NCI-H446 treated with DMSO at 0.1 percent for 48 hours (cell line): ENCODE data around the gene GAN.
"Not testable (repeated sequence)": the region's sequence is repeated elsewhere in the genome, so short reads cannot be mapped to it uniquely, and the experiment has no call there.

Experiments used
- DNase-seq: peaks from one replicate; lab custom pipeline; 2025; lab: John Stamatoyannopoulos, UW

Gene GAN

DNA sequence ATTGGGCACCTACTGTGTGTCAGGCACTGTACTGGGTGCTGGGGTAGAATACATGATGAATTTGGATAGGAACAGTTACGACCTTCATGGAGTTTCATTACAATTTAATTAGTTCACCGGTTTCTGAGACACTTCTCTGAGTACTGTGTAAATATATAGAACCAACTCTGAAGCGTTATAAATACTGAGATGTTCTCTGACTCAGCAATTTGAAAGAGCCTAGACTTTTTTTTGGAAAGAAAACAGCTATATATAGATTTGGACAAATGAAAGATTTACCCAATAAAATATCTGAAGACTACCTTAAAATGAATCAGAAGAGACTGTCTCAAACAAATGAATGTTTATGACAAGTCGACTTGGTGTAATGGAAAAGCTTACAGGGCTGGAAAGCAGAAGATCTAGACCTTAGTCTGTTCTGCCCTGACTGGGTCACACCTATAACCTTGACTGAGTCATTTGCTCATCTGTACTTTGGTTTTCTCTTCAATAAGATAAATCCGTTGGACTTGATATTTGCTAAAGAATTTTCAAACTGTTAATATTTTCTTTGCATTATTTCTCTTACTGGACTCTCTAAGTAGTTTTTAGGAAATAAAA is 4.6 kb upstream of the GAN start:
- no peak for DNase-seq

- DNase-seq: no peak
Measured at GRCh38 chr16:81311762-81312161, 3.0 kb upstream of the GAN start.

DNA sequence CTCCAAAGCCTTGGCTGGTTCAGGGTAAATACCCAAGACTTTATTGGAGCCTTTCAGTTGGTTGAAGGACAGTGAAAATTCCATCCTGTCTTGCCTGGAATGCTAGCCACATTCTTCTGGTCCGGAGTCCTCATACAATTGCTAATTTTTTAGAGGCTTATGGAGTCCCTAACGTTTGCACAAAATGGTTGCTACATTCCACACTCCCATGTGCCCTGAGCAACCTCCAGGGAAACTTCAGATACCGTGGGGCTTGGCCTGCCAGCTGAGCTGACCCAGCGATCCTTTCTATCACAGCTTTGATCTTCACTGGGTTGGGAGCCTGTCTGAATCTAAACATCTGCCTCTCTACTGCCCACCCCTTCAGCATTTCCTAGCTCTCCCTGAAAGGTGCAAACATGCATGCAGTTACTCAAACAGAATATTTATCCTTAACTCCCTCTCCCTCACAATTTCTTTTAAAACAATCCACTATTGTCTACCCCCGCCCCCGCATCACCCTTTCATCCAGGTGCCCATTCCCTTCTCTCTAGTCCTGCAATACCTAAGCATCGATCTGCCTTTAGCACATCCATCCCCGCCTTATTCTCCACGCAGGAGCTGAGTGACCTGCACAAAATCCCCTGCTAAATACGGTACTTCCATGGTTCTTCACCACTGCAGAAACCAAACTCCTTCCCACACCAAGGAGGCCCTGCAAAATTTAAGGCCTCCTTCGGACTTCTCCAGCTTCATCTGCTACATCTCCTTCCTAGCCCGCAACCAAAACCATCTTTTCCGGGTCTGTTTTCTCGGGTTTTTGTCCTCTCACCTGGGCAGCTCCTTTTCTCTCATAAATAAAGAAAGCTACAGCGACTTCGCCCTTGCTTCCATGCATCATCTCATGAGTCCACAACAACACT is 810 bp upstream of the GAN start:
- DNase-seq: no peak

GRCh38 chr16:81315271-81316175 is 761 bp downstream of the GAN start:
- DNase-seq: no peak

DNA sequence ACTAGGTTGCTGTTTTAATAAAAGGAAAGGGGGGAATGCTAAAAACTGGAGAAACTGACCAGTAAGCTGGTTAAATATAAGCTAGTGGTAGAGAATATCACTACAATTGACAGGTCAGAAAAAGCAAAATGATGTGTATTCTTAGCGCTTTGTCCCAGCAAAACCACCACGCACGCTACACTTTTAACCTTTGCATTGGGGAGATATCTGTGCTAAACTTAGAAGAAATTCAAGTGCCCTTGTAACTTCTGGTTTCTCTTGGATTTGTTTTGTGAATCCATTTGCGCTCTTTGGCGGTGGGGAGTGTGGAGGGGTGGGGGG is 1.4 kb downstream of the GAN start:
- DNase-seq: no peak

DNA sequence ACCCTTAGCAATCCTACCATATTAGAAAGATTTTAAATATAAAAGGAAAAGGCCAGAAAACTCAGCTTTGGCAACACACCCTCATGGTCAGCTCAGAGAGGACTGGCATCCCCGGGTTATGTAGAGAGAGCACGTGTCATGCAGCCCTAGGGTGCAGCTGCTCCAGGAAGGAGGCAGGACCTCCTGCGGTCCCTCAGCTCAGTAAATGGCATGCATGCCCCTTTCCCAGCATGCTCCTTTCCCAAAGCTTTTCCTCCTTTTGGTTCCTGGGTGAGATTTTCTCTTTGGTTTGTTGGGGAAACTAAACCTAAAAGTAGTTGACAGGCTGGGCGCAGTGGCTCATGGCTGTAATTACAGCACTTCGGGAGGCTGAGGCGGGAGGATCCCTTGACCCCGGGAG is 3.9 kb downstream of the GAN start:
- DNase-seq: no peak

- no peak for DNase-seq
Measured at GRCh38 chr16:81319221-81319912, 4.6 kb downstream of the GAN start.

- no peak for DNase-seq
Measured at GRCh38 chr16:81321039-81321438, 6.3 kb downstream of the GAN start.

DNA sequence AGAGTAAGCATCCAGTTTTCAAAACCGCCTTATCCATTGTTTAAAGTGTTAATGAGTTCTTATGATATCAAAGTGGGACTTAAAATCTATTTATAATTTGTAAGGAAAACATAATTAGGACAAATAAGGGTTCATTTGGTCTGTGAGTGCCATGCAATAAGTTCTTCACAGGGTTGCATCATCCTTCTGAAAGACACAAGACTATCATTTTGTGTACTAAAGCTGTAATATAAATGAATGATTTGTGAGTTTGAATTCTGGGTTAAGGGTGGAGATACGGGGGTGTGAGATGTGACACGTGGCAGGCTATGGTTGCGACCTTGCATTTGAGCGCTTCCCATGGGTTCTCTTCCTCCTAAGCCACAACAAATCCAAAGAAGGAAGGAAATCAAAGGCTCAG is 6.8 kb downstream of the GAN start:
- DNase-seq: no peak

DNA sequence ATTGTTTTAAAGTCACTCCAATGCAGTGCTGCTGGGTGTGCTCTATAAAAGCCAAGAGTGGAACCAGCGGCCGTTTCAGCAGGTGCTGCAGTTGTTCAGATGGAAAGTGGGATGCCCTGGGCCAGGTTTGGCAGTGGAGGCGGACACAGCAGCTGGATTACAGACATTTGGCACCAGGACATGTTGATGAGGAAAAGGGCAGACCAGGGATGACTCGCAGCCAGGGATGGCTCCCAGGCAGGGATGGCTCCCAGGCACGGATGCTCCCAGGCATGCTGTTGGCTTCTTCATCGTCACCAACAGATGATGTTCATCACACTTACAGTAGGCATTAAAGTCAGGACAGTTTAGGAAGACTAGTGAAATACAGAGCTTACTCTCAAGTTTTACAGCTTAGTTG is 10.0 kb downstream of the GAN start:
- DNase-seq: no peak

- DNase-seq: no peak
Measured at GRCh38 chr16:81327011-81327410, 12.2 kb downstream of the GAN start.

- no peak for DNase-seq
Measured at GRCh38 chr16:81327447-81328196, 12.9 kb downstream of the GAN start.

- no peak for DNase-seq
Measured at GRCh38 chr16:81329947-81330346, 15.2 kb downstream of the GAN start.

- DNase-seq: no peak
Measured at GRCh38 chr16:81333356-81333755, 18.6 kb downstream of the GAN start.

- DNase-seq: no peak
Measured at GRCh38 chr16:81335669-81336068, 20.9 kb downstream of the GAN start.

GRCh38 chr16:81337097-81337496 is 22.3 kb downstream of the GAN start:
- DNase-seq: no peak

GRCh38 chr16:81345172-81345571 is 30.4 kb downstream of the GAN start:
- not testable (repeated sequence) for DNase-seq

- no peak for DNase-seq
Measured at GRCh38 chr16:81347425-81347824, 32.7 kb downstream of the GAN start.

GRCh38 chr16:81349608-81350305 is 35.0 kb downstream of the GAN start:
- DNase-seq: no peak

DNA sequence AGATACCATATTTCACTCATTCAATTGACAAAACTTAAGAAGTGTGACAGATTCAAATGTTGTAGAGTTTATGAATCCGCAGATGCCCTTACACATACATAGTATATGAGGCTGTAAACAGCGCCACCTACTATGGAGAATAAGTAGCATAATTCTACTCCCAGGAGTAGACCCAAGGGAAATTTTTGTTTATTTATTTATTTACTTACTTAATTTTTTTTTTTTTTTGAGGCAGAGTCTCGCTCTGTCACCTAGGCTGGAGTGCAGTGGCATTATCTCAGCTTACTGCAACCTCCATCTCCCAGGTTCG is 35.5 kb downstream of the GAN start:
- no peak for DNase-seq

DNA sequence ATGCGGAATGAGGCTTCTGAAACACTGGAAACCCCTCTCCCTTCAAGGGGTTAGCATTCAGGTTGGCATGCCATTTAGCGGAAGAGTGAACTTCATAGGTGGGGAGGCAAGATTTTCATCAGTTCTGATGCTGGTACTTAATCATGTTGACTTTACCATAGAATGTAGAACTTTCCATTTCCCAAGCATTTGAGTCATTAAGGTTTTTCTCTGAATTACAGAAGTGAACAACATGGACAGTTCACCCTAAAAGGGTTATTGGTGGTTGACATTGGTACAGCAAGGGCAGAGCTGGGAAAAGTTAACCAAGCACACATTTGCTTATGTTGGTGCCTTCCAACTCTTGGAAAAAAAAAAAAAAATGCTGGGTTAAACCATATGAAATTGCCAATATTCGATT is 39.1 kb downstream of the GAN start:
- DNase-seq: no peak
